GM19099 (cell line): ENCODE data around the gene SPRY4.
A peak's percentile ranks its signal among the peaks of the same experiment; 100 is the strongest.

ENCODE experiments used
- POLR2A ChIP-seq: IDR thresholded peaks from 3 replicates; pipeline ENCODE4 v1.6.1; 2011; ENCODE audit warnings: low read depth; ENCODE audit not compliant: insufficient read length; ENCODE audit errors: extremely low read depth

The SPRY4 gene, protein sequence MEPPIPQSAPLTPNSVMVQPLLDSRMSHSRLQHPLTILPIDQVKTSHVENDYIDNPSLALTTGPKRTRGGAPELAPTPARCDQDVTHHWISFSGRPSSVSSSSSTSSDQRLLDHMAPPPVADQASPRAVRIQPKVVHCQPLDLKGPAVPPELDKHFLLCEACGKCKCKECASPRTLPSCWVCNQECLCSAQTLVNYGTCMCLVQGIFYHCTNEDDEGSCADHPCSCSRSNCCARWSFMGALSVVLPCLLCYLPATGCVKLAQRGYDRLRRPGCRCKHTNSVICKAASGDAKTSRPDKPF

GRCh38 chr5:142324871-142325724 is at the start of gene SPRY4:
Gene SPRY4, minus strand, starts transcription at chr5:142325021. Its CDS starts 9,913 bp downstream, at chr5:142315108.
- TF ChIP-seq POLR2A: peak; percentile 96

- TF ChIP-seq POLR2A: no peak
Observed at GRCh38 chr5:142368529-142368928, 43.7 kb upstream of the SPRY4 start.

DNA sequence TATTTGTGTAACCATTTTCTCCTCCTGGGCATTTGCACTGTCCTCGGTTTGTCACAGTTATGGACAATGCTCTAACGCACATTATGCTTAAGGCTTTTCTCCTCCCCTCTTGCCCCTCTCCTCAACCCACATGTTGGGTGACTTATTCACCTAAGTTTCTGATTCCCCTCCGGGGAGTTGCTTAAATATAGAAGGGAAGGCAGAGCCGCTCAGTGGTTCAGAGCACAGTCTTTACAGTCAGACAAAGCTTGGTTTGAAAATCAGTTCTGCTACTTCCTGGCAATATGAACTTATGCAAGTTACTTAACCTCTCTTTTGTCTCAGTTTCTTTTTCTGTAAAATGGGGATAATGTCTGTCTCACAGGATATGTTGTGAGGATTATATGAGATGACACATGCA is 41.2 kb upstream of the SPRY4 start:
- TF ChIP-seq POLR2A: no peak

- no peak for TF ChIP-seq POLR2A
Observed at GRCh38 chr5:142364251-142365145, 39.7 kb upstream of the SPRY4 start.

- TF ChIP-seq POLR2A: no peak
Observed at GRCh38 chr5:142363619-142363963, 38.8 kb upstream of the SPRY4 start.

- TF ChIP-seq POLR2A: no peak
Observed at GRCh38 chr5:142360607-142361120, 35.8 kb upstream of the SPRY4 start.

DNA sequence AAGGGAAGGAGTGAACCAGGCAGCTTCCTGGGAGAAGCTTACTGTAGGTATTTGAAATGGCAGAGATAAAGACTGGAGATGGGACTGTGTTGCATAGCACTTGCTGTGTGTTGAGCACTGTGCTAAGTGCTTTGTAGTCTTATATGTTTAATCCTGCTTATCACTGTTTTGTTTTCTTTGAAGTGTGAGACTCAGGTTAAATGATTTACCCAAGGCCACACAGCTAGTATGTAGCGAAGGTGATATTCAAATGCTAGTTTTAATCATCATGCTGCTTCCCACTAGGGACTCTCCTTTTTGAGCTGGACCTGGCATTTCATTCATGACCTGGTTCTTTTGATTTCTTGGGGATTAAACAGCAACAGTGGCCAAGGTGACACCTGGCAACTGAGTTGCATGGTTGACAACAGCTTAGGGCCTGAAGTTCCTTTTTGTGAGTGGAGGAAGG is 35.3 kb upstream of the SPRY4 start:
- no peak for TF ChIP-seq POLR2A

GRCh38 chr5:142358648-142359047 is 33.8 kb upstream of the SPRY4 start:
- no peak for TF ChIP-seq POLR2A

DNA sequence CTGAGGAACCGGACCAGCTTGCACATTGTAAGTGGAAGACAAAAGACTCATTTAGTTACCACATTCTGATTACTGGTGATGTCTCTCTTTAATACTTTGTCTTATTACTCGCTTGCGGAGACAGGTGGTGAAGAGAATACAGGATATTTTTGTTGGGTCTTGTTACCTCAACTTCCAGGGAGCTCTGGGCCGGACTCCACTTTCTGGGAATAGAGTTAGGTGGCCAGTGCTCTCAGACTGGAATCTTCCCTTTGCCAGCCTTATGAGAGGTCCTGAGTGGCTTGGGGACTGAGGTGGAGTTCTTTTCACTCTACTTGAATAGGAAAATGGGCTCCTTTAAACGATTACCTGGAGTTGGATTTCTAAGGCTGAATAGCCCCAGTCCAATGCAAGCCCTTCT is 33.3 kb upstream of the SPRY4 start:
- no peak for TF ChIP-seq POLR2A

- no peak for TF ChIP-seq POLR2A
Observed at GRCh38 chr5:142357469-142358090, 32.8 kb upstream of the SPRY4 start.

- peak; percentile 94 for TF ChIP-seq POLR2A
Observed at GRCh38 chr5:142356716-142357468, 32.1 kb upstream of the SPRY4 start.

DNA sequence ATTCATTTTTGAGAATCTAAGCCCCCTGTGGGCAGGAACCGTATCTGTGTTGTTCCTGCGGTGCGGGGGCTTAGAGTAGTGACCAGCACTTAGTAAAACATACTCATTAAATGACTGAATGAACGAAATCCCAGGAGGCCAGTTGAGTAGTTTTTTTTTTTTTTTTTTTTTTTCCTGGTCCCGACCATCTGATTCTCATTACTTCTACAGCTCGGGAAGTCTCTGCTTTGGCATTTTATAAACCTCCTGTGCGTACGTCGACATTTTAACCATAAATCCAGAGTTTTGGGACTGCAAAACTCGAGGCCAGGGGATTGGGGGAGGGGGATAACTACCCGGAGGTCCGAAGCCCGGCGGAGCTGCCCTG is 31.5 kb upstream of the SPRY4 start:
- TF ChIP-seq POLR2A: no peak

GRCh38 chr5:142353071-142353472 is 28.3 kb upstream of the SPRY4 start:
- no peak for TF ChIP-seq POLR2A

- no peak for TF ChIP-seq POLR2A
Observed at GRCh38 chr5:142350021-142350420, 25.2 kb upstream of the SPRY4 start.
